Esophagus muscularis mucosa (tissue), 4 donors: ENCODE data around the gene CDHR2. TPM values are rescaled to one million over a fixed set of nuclear protein-coding genes. Genes with fewer than 3 reads are reported as not detected.

Experiments used
- DNase-seq: peaks from one replicate; pipeline ENCODE4 v3.0.0-alpha.2; 2017; ENCODE audit errors: extremely low spot score
- H3K27ac ChIP-seq, 4 donors: fragments of 200-600 bp; sonication (generic); replicated peaks in 1 of 4; 1 replicate in 3 of 4; 2 replicates in 1 of 4; pipeline ENCODE4 v1.5.1; 2016 to 2019; ENCODE audit warnings: mild to moderate bottlenecking in 1 of 4
- H3K27me3 ChIP-seq, 4 donors: fragments of 200-600 bp; sonication (generic); one replicate each; pipeline versions ENCODE4 v1.5.1 to v1.6.0; 2016 to 2019
- H3K36me3 ChIP-seq, 4 donors: fragments of 200-600 bp; sonication (generic); one replicate each; pipeline ENCODE4 v1.5.1; 2016 to 2019
- H3K4me1 ChIP-seq, 4 donors: fragments of 200-600 bp; sonication (generic); one replicate each; pipeline ENCODE4 v1.5.1; 2016 to 2019
- H3K4me3 ChIP-seq, 4 donors: fragments of 200-600 bp; sonication (generic); 1 replicate in 2 of 4; 2 replicates in 2 of 4; pipeline ENCODE4 v1.5.1; 2016 to 2019; ENCODE audit warnings: mild to moderate bottlenecking in 4 of 4, moderate library complexity in 1 of 4
- H3K9me3 ChIP-seq, 4 donors: fragments of 200-600 bp; sonication (generic); 1 replicate in 3 of 4; 2 replicates in 1 of 4; pipeline ENCODE4 v1.5.1; 2016 to 2019
- EP300 ChIP-seq: sonication (generic); formaldehyde crosslinking; IDR thresholded peaks from one replicate; pipeline ENCODE4 v1.6.1; 2017; ENCODE audit warnings: antibody characterized with exemption
- POLR2A ChIP-seq: fragments of 450-650 bp; IDR thresholded peaks from one replicate; pipeline ENCODE4 v1.6.1; 2017; ENCODE audit warnings: antibody characterized with exemption, moderate library complexity, mild to moderate bottlenecking, low read depth
- POLR2AphosphoS5 ChIP-seq, 2 donors: sonication (generic); formaldehyde crosslinking; IDR thresholded peaks; one replicate each; pipeline ENCODE4 v1.6.1; 2017; ENCODE audit warnings: antibody characterized with exemption in 2 of 2
- WGBS: methylation state at CpG from one replicate; pipeline ENCODE4 v1.1.5; 2018; 5-methylcytosine and 5-hydroxymethylcytosine counted together
- intact Hi-C: fragments of 100-400 bp; cut with DNase I; formaldehyde crosslinking; loops from one replicate; pipeline ENCODE4 v1.15.1; 2023
- total RNA-seq, 4 donors: library from RNA; depleted of rRNA; stranded (reverse); fragments of >200 nt; gene quantifications; one replicate each; pipeline versions ENCODE4 v1.1.0 to v1.2.1, GENCODE V29; 2016
- TF ChIP-seq, protein P1 (sequence below), 3 experiments: fragments of 200-600 bp in 2 of 3; fragments of 450-650 bp in 1 of 3; sonication (generic) in 2 of 3; IDR thresholded peaks; one replicate each; pipeline ENCODE4 v1.5.1; 2017 to 2019; ENCODE audit warnings: antibody characterized with exemption in 3 of 3, mild to moderate bottlenecking in 2 of 3, moderate library complexity in 1 of 3

CDHR2 gene
- total RNA-seq, 4 donors from 2014 or later, result 0.92 TPM; not detected in 3

DNA sequence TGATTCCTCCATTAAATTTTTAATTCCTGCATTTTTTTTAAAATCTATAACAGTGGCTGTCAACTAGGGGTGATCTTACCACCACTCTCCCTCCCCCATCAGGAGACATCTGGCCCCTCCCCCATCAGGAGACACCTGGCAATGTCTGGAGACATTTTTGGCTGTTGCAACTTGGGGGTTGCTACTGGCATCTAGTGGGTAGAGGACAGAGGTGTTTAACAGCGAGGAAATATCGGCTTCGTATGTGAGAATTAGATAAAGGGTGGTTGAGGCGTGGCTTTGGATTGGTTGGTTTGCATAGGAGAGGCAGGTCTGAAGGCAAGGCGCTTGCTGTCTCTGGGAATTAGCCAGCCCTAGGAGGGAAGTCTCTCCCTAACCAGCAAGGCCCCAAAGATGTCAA, 10.5 kb downstream of the CDHR2 start:
- Histone ChIP-seq H3K4me1 (no peaks in the 10 kb centered on the region), H3K27ac (no peak overlapping the region), H3K9me3 (no peaks in the 10 kb centered on the region), H3K4me3 (no peak overlapping the region), H3K36me3 (no peaks in the 10 kb centered on the region), H3K27me3 (peaks cover 0 to 56% (median 0%) of the 10 kb centered on the region in 4 donors)
- TF ChIP-seq EP300, result no peak
- no peak for TF ChIP-seq POLR2AphosphoS5 (IDR thresholded peaks at IDR 0.05)
- no peak for TF ChIP-seq POLR2A
- TF ChIP-seq, protein P1, sequence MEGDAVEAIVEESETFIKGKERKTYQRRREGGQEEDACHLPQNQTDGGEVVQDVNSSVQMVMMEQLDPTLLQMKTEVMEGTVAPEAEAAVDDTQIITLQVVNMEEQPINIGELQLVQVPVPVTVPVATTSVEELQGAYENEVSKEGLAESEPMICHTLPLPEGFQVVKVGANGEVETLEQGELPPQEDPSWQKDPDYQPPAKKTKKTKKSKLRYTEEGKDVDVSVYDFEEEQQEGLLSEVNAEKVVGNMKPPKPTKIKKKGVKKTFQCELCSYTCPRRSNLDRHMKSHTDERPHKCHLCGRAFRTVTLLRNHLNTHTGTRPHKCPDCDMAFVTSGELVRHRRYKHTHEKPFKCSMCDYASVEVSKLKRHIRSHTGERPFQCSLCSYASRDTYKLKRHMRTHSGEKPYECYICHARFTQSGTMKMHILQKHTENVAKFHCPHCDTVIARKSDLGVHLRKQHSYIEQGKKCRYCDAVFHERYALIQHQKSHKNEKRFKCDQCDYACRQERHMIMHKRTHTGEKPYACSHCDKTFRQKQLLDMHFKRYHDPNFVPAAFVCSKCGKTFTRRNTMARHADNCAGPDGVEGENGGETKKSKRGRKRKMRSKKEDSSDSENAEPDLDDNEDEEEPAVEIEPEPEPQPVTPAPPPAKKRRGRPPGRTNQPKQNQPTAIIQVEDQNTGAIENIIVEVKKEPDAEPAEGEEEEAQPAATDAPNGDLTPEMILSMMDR (IDR thresholded peaks at IDR 0.05), result no peak
- intact Hi-C loops, result no loop called here
- 50% methylated on average over 5 of the region's 5 CpGs for WGBS
- DNase-seq, result no peak

DNA sequence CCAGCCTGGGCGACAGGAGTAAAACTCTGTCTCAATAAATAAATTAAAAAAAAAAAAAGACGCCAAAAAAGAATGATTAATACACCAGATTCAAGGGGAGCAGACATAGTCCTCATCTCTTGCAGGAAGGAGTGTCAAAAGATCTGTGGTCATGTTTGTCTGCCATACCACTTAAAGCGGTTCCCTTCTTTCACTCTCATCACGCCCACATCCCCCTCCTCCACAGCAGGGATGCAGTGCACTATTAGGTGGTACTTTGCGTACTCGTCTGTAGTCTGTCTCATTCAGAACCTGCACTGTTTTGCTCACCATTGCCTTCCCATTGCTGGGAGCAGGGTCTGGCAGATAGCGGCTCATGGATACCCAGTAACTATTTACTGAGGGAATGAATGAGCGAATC, 11.2 kb downstream of the CDHR2 start:
- TF ChIP-seq, protein P1 (IDR thresholded peaks at IDR 0.05), result no peak
- TF ChIP-seq POLR2AphosphoS5 (IDR thresholded peaks at IDR 0.05), result no peak
- no peak for TF ChIP-seq EP300
- no peak for TF ChIP-seq POLR2A
- WGBS, result 79% methylated on average over 8 of the region's 8 CpGs
- Histone ChIP-seq H3K9me3 (no peaks in the 10 kb centered on the region), H3K4me3 (no peak overlapping the region), H3K27ac (no peak overlapping the region), H3K27me3 (peaks cover 0 to 49% (median 0%) of the 10 kb centered on the region in 4 donors), H3K4me1 (no peaks in the 10 kb centered on the region), H3K36me3 (no peaks in the 10 kb centered on the region)
- no peak for DNase-seq
- intact Hi-C loops, result no loop called here

DNA sequence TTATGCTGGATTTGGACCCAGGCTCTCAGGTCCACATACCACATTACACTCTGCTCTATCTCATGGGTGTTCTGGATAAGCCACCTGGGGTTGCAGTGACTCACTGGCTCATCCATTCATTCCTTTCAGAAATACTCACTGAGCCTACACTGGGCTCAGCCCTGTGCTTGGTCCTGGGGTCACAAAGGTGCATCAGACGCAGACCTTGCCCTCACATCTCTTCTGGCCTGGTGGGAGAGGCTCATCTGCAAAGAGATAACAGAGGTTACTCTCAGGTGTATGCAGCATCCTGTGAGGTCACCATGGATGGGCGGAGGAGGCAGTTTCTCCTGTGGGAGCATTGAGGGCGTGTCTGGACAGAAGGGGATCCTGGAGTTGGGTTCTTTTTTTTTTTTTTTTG, 12.1 kb downstream of the CDHR2 start:
- Histone ChIP-seq H3K27me3 (peaks cover 0 to 49% (median 0%) of the 10 kb centered on the region in 4 donors), H3K9me3 (no peaks in the 10 kb centered on the region), H3K36me3 (no peaks in the 10 kb centered on the region), H3K27ac (no peak overlapping the region), H3K4me1 (no peaks in the 10 kb centered on the region), H3K4me3 (no peak overlapping the region)
- 100% methylated on average over 3 of the region's 3 CpGs for WGBS
- TF ChIP-seq EP300 (no peak), POLR2A (no peak), POLR2AphosphoS5 (IDR thresholded peaks at IDR 0.05) (no peak)
- TF ChIP-seq, protein P1 (IDR thresholded peaks at IDR 0.05), result no peak
- DNase-seq, result no peak
- intact Hi-C loops, result no loop called here

DNA sequence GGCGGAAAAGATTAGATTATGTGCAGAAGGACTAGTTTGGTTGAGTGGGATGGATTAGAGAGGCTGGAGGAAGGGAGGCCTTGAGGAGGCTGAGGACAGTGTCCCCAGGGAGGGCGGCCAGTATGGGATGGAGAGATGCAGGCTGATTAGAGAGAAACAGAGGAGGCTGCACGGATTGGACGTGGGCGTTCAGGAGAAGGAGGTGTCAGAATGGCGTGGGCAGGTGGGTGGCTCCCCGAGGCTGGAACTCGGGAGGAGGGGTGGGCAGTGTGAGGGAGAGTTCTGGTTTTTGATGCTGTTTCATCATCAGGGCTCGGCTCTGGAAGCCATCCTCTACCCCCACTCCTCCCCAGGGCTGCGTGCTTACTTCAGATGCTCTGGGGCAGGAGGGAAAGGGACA, 13.0 kb downstream of the CDHR2 start:
- DNase-seq, result no peak
- intact Hi-C loops, result no loop called here
- H3K27ac ChIP-seq, result no peak overlapping the region
- H3K36me3 ChIP-seq, result no peaks in the 10 kb centered on the region
- H3K4me3 ChIP-seq, result no peak overlapping the region
- no peaks in the 10 kb centered on the region for H3K9me3 ChIP-seq
- H3K27me3 ChIP-seq, result peaks cover 0 to 56% (median 0%) of the 10 kb centered on the region in 4 donors
- TF ChIP-seq POLR2A, result no peak
- H3K4me1 ChIP-seq, result no peaks in the 10 kb centered on the region
- 48% methylated on average over 10 of the region's 10 CpGs for WGBS

DNA sequence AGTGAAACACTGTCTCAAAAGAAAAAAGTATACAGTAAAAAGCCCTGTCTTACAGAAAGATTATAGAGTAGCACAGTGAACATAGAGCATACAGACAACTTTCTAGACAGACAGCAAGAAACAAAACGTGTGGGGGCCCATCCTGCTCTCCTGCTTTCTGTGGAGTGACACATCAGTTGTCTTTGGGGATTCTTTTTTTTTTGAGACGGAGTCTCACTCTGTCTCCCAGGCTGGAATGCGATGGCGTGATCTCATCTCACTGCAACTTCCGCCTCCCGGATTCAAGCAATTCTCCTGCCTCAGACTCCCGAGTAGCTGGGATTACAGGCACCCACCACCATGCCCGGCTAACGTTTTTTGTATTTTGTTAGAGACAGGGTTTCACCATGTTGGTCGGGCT, 14.9 kb downstream of the CDHR2 start:
- intact Hi-C loops, result no loop called here
- TF ChIP-seq EP300 (no peak), POLR2AphosphoS5 (IDR thresholded peaks at IDR 0.05) (no peak), POLR2A (no peak)
- TF ChIP-seq, protein P1 (IDR thresholded peaks at IDR 0.05), result no peak
- H3K27ac ChIP-seq, result no peak overlapping the region
- H3K4me1 ChIP-seq, result no peaks in the 10 kb centered on the region
- H3K4me3 ChIP-seq, result no peak overlapping the region
- no peaks in the 10 kb centered on the region for H3K9me3 ChIP-seq
- no peak for DNase-seq
- H3K27me3 ChIP-seq, result peaks cover 0 to 59% (median 0%) of the 10 kb centered on the region in 4 donors
- H3K36me3 ChIP-seq, result no peaks in the 10 kb centered on the region
- WGBS, result 81% methylated on average over 10 of the region's 10 CpGs
